HEK293T (cell line): ENCODE measurements around the gene ACD.
"Not testable (repeated sequence)": the region's sequence is repeated elsewhere in the genome, so short reads cannot be mapped to it uniquely, and the experiment has no call there.

ENCODE experiments used
- CTCF ChIA-PET: fragments of 350-600 bp; formaldehyde crosslinking; extraction: SDS; loops from one replicate; lab custom pipeline; 2021; ENCODE audit warnings: antibody characterized with exemption, inconsistent platforms; lab: Yijun Ruan, JAX
- POLR2A ChIA-PET: fragments of 350-600 bp; formaldehyde crosslinking; extraction: SDS; loops from one replicate; lab custom pipeline; 2020; ENCODE audit warnings: antibody characterized with exemption, inconsistent platforms; lab: Yijun Ruan, JAX
- DNase-seq: peaks from one replicate; pipeline ENCODE4 v3.0.0; 2012; ENCODE audit warnings: mixed read lengths; ENCODE audit errors: extremely low spot score
- ARNT ChIP-seq: fragments of 450-650 bp; IDR thresholded peaks from 2 replicates; pipeline ENCODE4 v1.6.1; 2017; ENCODE audit warnings: mild to moderate bottlenecking
- BHLHE40 ChIP-seq: fragments of 450-650 bp; IDR thresholded peaks from 2 replicates; pipeline ENCODE4 v1.6.1; 2016; ENCODE audit warnings: mild to moderate bottlenecking, moderate library complexity, borderline replicate concordance
- CTBP1 ChIP-seq: fragments of 450-650 bp; IDR thresholded peaks from 2 replicates; pipeline ENCODE4 v1.6.1; 2016; ENCODE audit warnings: borderline replicate concordance
- ELF4 ChIP-seq: fragments of 450-650 bp; IDR thresholded peaks from 2 replicates; pipeline ENCODE4 v1.6.1; 2017; ENCODE audit warnings: antibody characterized with exemption
- FOXA1 ChIP-seq: fragments of 450-650 bp; IDR thresholded peaks from 2 replicates; pipeline ENCODE4 v1.6.1; 2016; ENCODE audit warnings: mild to moderate bottlenecking
- FOXK2 ChIP-seq: fragments of 450-650 bp; IDR thresholded peaks from 2 replicates; pipeline ENCODE4 v1.6.1; 2016; ENCODE audit warnings: mild to moderate bottlenecking
- FOXM1 ChIP-seq: fragments of 450-650 bp; IDR thresholded peaks from 2 replicates; pipeline ENCODE4 v1.6.1; 2017; ENCODE audit warnings: mild to moderate bottlenecking, borderline replicate concordance
- HDGF ChIP-seq: fragments of 450-650 bp; IDR thresholded peaks from 2 replicates; pipeline ENCODE4 v1.6.1; 2017; ENCODE audit warnings: antibody characterized with exemption, borderline replicate concordance
- L3MBTL2 ChIP-seq: fragments of 450-650 bp; conservative IDR thresholded peaks from 2 replicates; pipeline ENCODE4 v1.6.1; 2016; ENCODE audit warnings: mild to moderate bottlenecking
- LEF1 ChIP-seq: fragments of 450-650 bp; IDR thresholded peaks from 2 replicates; pipeline ENCODE4 v1.6.1; 2017; ENCODE audit warnings: mild to moderate bottlenecking, borderline replicate concordance
- NFRKB ChIP-seq: fragments of 450-650 bp; IDR thresholded peaks from 2 replicates; pipeline ENCODE4 v1.6.1; 2016; ENCODE audit warnings: mild to moderate bottlenecking, moderate library complexity
- PKNOX1 ChIP-seq: fragments of 450-650 bp; IDR thresholded peaks from 2 replicates; pipeline ENCODE4 v1.6.1; 2016
- SP1 ChIP-seq: fragments of 450-650 bp; IDR thresholded peaks from 2 replicates; pipeline ENCODE4 v1.6.1; 2017
- SUZ12 ChIP-seq: fragments of 450-650 bp; IDR thresholded peaks from 2 replicates; pipeline ENCODE4 v1.6.1; 2016; ENCODE audit warnings: mild to moderate bottlenecking
- TARDBP ChIP-seq: fragments of 450-650 bp; IDR thresholded peaks from 2 replicates; pipeline ENCODE4 v1.6.1; 2016
- ZNF384 ChIP-seq: fragments of 450-650 bp; IDR thresholded peaks from 2 replicates; pipeline ENCODE4 v1.6.1; 2016

Gene ACD

GRCh38 chr16:67701420-67701819, 41.4 kb upstream of the ACD start:
- ChIA-PET POLR2A (no interaction called here), CTCF (no interaction called here)
- no peak for DNase-seq
- no peak for TF ChIP-seq FOXK2
- no peak for TF ChIP-seq TARDBP
- no peak for TF ChIP-seq ELF4
- TF ChIP-seq BHLHE40, result no peak
- no peak for TF ChIP-seq ZNF384
- no peak for TF ChIP-seq PKNOX1
- no peak for TF ChIP-seq FOXM1
- no peak for TF ChIP-seq NFRKB
- no peak for TF ChIP-seq SUZ12
- no peak for TF ChIP-seq HDGF
- TF ChIP-seq SP1, result no peak
- no peak for TF ChIP-seq CTBP1

- POLR2A ChIA-PET, result no interaction called here
- TF ChIP-seq TARDBP (no peak), HDGF (no peak), FOXA1 (no peak), ARNT (no peak), L3MBTL2 (no peak), SUZ12 (no peak), PKNOX1 (no peak), FOXM1 (no peak), ZNF384 (no peak), BHLHE40 (no peak), NFRKB (no peak), LEF1 (no peak), CTBP1 (no peak), FOXK2 (no peak), SP1 (no peak), ELF4 (no peak)
- DNase-seq, result no peak
- CTCF ChIA-PET, result no interaction called here
Observed at GRCh38 chr16:67699265-67699664, 39.2 kb upstream of the ACD start.

- ChIA-PET POLR2A (no interaction called here), CTCF (no interaction called here)
- no peak for DNase-seq
- TF ChIP-seq HDGF, result no peak
- no peak for TF ChIP-seq ZNF384
- TF ChIP-seq ELF4, result no peak
- no peak for TF ChIP-seq ARNT
- TF ChIP-seq SUZ12, result no peak
- TF ChIP-seq LEF1, result no peak
- no peak for TF ChIP-seq FOXK2
- TF ChIP-seq SP1, result no peak
- no peak for TF ChIP-seq CTBP1
- no peak for TF ChIP-seq L3MBTL2
- no peak for TF ChIP-seq FOXM1
- no peak for TF ChIP-seq TARDBP
- TF ChIP-seq NFRKB, result no peak
- TF ChIP-seq FOXA1, result no peak
- TF ChIP-seq BHLHE40, result no peak
- no peak for TF ChIP-seq PKNOX1
Observed at GRCh38 chr16:67697422-67698185, 37.5 kb upstream of the ACD start.

- ChIA-PET POLR2A (interaction anchor here (1.1 kb wide), 1 partner anchor 25 kb away, joined by 3 read pairs; no protein-coding TSS in a partner anchor), CTCF (interaction anchor here (1.3 kb wide), 1 partner anchor 122 kb away, joined by 4 read pairs; no protein-coding TSS in a partner anchor)
- TF ChIP-seq FOXK2 (no peak), SUZ12 (no peak), PKNOX1 (no peak), ARNT (no peak), L3MBTL2 (no peak), ELF4 (no peak)
- no peak for DNase-seq
Observed at GRCh38 chr16:67694611-67695010, 34.6 kb upstream of the ACD start.

- POLR2A ChIA-PET, result interaction anchor here (1.1 kb wide), 1 partner anchor 26 kb away, joined by 3 read pairs; no protein-coding TSS in a partner anchor
- not testable (repeated sequence) for DNase-seq
- CTCF ChIA-PET, result interaction anchor here (0.7 kb wide), 1 partner anchor 15 kb away, joined by 3 read pairs; no protein-coding TSS in a partner anchor
Observed at GRCh38 chr16:67693517-67694285, 33.6 kb upstream of the ACD start.
